IPS-18a (cell line): ENCODE measurements around the gene CBARP.

ENCODE experiments used
- H3K27ac ChIP-seq: one replicate; pipeline ENCODE4 v1.5.1; 2013; ENCODE audit warnings: low read length
- H3K27me3 ChIP-seq: one replicate; pipeline ENCODE4 v1.6.1; 2013; ENCODE audit warnings: mild to moderate bottlenecking, low read length; ENCODE audit not compliant: control insufficient read depth, insufficient read depth
- H3K36me3 ChIP-seq: one replicate; pipeline ENCODE4 v1.6.1; 2013; ENCODE audit warnings: low read depth, low read length; ENCODE audit not compliant: control insufficient read depth
- H3K4me1 ChIP-seq: one replicate; pipeline ENCODE4 v1.6.1; 2013; ENCODE audit warnings: low read depth, low read length; ENCODE audit not compliant: control insufficient read depth
- H3K4me3 ChIP-seq: one replicate; pipeline ENCODE4 v1.5.1; 2013; ENCODE audit warnings: low read length
- H3K9ac ChIP-seq: one replicate; pipeline ENCODE4 v1.6.1; 2013; ENCODE audit warnings: mild to moderate bottlenecking, low read length, moderate library complexity
- H3K9me3 ChIP-seq: one replicate; pipeline ENCODE4 v1.6.1; 2013; ENCODE audit warnings: low read depth, low read length; ENCODE audit not compliant: control insufficient read depth

CBARP gene

DNA sequence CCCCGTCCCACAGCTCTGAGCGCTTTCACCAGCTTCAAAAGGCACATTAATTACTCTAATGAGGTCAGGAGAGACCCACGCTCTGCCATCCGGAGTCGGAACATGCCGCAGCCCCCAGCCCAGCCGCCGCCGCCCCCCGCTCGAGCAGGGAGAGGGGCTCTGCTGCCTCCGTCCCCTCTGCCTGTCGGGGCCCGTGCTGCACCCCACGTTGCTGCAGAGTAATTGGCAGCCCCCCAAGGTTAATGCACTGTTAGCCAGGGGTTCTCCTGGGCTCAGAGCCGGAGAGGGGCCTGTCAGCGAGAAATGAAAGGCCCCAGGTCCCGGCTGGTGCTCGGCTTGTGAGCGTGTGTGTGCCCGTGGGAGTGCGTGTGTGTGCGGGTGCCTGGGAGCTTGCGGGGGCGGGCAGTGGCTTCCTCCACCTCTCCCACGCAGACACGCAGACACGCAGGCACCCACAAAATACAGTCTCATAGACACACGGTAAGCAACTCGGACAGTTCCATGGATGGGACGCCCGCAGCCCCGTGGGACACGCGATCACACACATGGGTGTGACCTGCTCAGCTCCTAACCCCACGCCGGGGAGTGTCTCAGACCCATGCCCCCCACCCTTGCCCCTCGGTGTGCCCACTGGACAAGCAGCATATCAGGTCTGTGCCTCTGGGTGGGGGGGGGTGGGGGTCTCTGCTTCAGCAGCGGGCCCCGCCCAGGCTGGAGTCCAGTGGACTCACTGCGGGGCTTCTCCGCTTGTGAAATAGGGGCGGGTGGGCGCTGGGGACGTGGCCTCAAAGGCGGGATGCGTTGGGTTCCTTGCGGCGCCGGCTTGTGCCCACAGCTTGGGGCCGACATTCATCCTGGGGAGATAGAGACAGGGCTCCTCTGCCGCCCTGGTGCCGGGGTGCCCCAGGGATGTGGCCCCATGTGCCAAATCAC, 43.1 kb upstream of the CBARP start:
- Histone ChIP-seq H3K27ac (no peak overlapping the region), H3K4me3 (no peak overlapping the region), H3K36me3 (peaks cover 6% of the 10 kb centered on the region), H3K27me3 (peaks cover 23% of the 10 kb centered on the region), H3K9me3 (no peaks in the 10 kb centered on the region), H3K4me1 (peaks cover 4% of the 10 kb centered on the region), H3K9ac (no peak overlapping the region)

DNA sequence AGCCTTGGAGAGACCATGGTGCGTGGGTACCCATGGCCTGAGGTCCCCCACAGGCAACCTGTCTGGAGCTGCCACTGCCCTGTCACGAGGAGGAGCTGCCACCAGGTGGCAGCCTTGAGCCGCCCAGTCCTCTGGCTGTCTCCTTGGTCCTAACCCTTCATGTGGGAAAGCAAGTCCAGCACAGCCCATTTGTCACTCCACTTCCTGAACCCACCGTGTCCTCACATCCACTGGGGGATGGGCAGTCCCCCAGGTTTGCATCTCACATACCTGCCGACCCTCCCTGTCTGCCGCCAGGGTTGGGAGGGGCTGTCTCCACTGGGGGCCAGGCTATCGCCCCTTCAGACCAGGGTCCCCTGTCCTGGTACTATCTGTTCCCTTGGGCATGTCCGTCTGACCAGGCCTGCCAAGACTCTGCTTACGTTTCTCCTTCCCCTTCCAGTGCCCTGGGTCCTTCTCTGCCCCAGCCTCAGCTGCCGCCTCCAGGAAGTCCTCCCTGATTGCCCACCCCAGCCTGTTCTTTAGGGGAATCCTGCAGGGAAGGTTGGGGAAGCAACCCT, 42.1 kb upstream of the CBARP start:
- no peak overlapping the region for H3K27ac ChIP-seq
- no peaks in the 10 kb centered on the region for H3K9me3 ChIP-seq
- no peaks in the 10 kb centered on the region for H3K4me1 ChIP-seq
- H3K27me3 ChIP-seq, result peaks cover 17% of the 10 kb centered on the region
- H3K36me3 ChIP-seq, result peaks cover 6% of the 10 kb centered on the region
- no peak overlapping the region for H3K9ac ChIP-seq
- no peak overlapping the region for H3K4me3 ChIP-seq

DNA sequence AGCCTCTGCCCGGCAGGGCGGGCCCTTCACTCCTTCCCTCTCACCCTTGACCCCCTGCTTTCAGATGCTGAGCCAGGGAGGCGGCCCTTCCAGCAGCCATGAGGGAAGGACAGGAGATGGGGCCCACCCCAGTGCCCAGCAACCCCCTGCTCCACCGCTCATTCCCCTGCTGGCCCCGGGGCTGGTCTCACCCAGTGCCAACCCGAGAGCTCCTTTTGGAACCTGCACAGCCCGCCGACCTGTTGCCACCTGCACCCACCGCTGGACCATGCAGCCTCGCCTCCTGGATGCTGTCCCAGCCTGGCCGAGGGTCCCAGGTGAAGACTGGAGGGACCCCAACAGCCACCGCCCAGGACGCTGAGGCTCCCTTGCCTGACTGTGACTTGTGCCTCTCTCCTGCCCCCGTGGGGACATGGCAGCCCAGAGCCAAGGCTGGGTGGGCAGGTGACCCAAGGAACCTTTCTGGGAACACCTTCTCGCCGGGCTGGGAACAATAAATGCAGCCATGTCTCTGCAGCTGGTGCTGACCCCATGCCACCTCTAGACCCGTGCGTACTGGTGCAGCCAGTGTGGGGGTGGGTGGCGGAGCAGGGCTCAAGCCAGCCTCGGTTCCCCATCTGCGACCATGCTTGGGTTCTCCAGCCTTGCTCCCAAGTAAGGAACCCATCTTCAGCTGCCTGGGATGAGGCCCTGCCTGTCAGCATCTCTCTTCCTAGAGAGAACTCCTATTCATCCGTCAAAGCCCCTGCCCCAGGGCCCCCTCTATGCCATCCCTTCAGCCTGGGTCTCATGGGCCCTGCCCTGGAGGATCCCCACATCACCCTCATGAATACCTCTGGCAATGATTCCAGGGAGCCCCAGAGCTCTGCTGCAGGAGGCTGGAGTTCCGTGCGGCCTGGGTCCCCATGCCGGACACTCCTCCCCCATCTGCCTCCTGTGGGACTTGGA, 41.2 kb upstream of the CBARP start:
- no peak overlapping the region for H3K27ac ChIP-seq
- H3K9ac ChIP-seq, result no peak overlapping the region
- peaks cover 15% of the 10 kb centered on the region for H3K36me3 ChIP-seq

DNA sequence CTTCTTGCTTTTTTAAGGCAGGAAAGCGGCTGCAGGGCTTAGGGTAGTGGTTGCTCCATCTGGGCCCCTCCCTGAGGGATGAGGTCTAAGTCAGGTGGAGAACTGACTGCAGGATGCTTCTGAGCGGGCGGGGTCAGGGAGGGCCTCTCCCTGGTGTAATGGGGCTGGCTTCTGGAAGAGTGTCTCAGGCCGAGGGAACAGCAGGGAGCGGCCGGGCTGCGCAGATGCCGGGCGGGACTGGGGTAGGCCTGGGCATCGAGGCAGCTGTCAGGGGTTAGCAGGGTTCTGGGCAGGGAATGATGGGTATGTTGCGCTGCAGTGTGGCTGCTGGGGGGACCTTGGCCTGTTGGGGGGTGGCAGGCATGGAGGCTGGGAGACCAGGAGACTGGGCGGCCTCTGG, 40.3 kb upstream of the CBARP start:
- H3K27ac ChIP-seq, result no peak overlapping the region
- no peaks in the 10 kb centered on the region for H3K9me3 ChIP-seq
- peaks cover 24% of the 10 kb centered on the region for H3K36me3 ChIP-seq
- H3K27me3 ChIP-seq, result peaks cover under 1% of the 10 kb centered on the region
- no peak overlapping the region for H3K9ac ChIP-seq
- peaks cover 5% of the 10 kb centered on the region for H3K4me1 ChIP-seq
- H3K4me3 ChIP-seq, result no peak overlapping the region

More for the DNA sequence above, 41.2 kb upstream of the CBARP start:
- H3K4me3 ChIP-seq, result no peak overlapping the region
- H3K9me3 ChIP-seq, result no peaks in the 10 kb centered on the region
- H3K27me3 ChIP-seq, result peaks cover 8% of the 10 kb centered on the region
- peaks cover 1% of the 10 kb centered on the region for H3K4me1 ChIP-seq

DNA sequence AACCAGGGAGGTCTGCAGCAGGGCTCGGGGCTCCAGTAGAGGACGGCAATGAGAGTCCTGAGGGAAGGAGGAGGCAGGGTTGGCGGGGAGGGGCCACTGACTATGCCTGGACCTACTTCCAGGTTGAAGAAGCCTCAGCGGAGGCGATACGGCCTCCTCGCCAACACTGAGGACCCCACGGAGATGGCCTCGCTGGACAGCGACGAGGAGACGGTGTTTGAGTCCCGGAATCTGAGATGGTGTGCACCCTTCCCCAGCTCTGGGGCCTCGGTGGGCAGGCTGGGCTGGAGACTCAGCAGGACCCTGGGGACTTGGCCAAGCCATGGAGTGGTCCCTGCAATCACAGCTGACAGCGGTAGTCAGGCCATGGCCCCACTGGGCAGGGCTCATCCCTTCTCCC, 39.3 kb upstream of the CBARP start:
- Histone ChIP-seq H3K4me1 (peaks cover 5% of the 10 kb centered on the region), H3K36me3 (peaks cover 34% of the 10 kb centered on the region), H3K4me3 (no peak overlapping the region), H3K9me3 (no peaks in the 10 kb centered on the region), H3K9ac (no peak overlapping the region), H3K27me3 (no peaks in the 10 kb centered on the region), H3K27ac (no peak overlapping the region)

GRCh38 chr19:1276628-1277022, 38.8 kb upstream of the CBARP start:
- Histone ChIP-seq H3K27me3 (no peaks in the 10 kb centered on the region), H3K9ac (peak overlapping the region; percentile 83), H3K36me3 (peaks cover 38% of the 10 kb centered on the region), H3K4me1 (peaks cover 5% of the 10 kb centered on the region), H3K27ac (no peak overlapping the region), H3K9me3 (no peaks in the 10 kb centered on the region), H3K4me3 (peak overlapping the region; percentile 76)

GRCh38 chr19:1275976-1276627, 38.3 kb upstream of the CBARP start:
- H3K36me3 ChIP-seq, result peaks cover 43% of the 10 kb centered on the region

DNA sequence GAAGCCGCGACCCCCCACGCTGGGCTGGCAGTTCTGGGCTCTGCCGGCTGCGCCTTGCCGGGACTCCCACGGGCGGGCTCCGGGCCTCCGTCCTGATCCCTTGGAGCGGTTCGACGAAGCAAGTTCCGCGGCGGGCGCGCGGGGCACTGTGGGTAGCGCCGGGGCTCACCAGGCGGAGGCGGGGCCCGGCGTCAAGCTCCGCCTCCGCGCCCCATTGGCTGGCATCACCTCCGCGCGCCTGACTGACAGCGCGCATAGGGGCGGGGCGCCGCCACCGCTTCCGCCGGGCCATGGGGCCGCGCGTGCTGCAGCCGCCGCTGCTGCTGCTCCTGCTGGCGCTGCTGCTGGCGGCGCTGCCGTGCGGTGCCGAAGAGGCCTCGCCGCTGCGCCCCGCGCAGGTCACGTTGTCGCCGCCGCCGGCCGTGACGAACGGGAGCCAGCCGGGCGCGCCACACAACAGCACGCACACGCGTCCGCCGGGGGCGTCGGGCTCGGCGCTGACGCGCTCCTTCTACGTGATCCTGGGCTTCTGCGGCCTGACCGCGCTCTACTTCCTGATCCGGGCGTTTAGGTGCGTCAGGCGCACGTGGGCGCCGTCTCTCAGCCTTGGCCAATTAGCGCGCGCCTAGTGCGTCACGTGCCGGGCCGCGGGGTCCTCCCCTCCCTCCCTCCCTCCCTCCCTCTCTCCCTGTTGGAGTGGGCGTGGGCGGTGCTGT, 37.6 kb upstream of the CBARP start, which contains the start of gene FAM174C:
FAM174C (plus strand) TSS at position 271 of the 716 bp plus-strand sequence; CDS start at position 291, 20 bp downstream.
- Histone ChIP-seq H3K27me3 (no peaks in the 10 kb centered on the region), H3K27ac (peak within 1 kb of the TSS; percentile 70), H3K36me3 (peaks cover 50% of the 10 kb centered on the region), H3K9me3 (no peaks in the 10 kb centered on the region), H3K4me3 (peak within 1 kb of the TSS; percentile 76), H3K9ac (peak within 1 kb of the TSS; percentile 83), H3K4me1 (peaks cover 6% of the 10 kb centered on the region)

More at GRCh38 chr19:1275976-1276627, 38.3 kb upstream of the CBARP start:
- Histone ChIP-seq H3K4me1 (peaks cover 5% of the 10 kb centered on the region), H3K27me3 (no peaks in the 10 kb centered on the region), H3K9me3 (no peaks in the 10 kb centered on the region), H3K27ac (peak overlapping the region; percentile 70), H3K9ac (peak overlapping the region; percentile 83), H3K4me3 (peak overlapping the region; percentile 76)

DNA sequence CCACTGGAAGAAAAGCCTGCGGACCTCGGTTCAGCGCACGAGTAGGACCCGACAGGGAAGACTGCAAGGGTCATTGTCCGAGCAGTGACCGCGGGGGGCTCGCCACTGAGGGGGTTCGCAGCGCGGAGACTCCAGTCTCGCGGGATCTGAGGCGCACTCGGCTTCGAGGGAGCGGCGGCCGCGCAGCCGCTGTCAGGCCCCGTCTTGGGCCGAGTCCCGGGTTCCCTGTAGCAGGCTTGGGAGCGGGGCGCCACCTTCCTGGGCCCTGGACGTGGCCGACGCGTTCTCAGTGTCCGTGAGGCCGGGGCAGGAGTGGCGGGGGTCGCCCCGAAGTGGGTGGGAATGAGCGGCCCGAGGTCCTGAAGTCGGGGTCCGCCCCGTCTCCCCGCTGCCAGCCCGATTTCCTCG, 37.1 kb upstream of the CBARP start:
- Histone ChIP-seq H3K27ac (peak overlapping the region; percentile 47), H3K9ac (peak overlapping the region; percentile 83)

DNA sequence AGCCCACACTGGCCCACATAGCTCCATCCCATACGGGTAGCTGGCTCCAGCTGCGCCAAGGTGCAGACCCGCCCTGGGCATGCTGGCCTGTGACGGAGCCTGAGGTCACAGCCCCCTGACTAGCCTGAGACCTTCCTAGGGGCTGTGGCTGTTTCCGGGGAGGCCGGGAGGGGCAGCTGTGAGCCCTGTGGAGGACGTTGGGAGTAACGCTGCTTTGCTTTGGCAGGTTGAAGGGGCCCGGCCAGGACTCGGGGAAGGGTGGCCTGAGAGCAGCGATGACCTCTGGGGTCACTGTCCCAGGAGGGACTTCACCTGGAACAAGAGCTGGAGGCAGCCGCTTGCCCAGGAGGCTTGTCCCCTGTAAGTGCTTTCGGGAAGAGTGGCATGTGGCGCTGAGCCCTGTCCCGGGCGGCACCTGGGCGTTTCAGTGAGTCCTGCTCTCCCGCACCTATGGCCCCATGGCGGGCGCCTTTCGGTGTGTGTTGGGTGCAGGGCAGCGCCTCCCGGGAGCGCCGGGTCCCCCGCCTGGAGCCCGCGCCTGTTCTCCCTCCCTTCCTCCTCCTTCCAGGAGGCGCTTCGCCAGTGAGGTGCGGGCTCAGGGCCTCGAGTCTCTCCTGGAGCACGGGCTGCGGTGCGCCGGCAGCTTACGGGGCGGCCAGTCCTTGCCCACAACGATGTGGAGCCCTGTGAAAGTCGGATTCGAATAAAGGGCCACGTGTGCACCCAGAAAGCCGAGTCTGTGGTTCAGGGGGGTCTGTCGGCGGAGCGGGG, 36.5 kb upstream of the CBARP start:
- no peaks in the 10 kb centered on the region for H3K27me3 ChIP-seq
- H3K9ac ChIP-seq, result peak overlapping the region; percentile 83
- H3K4me3 ChIP-seq, result peak overlapping the region; percentile 76
- peaks cover 52% of the 10 kb centered on the region for H3K36me3 ChIP-seq
- peaks cover 11% of the 10 kb centered on the region for H3K4me1 ChIP-seq
- peak overlapping the region; percentile 47 for H3K27ac ChIP-seq
- H3K9me3 ChIP-seq, result no peaks in the 10 kb centered on the region

More for the DNA sequence above, 37.1 kb upstream of the CBARP start:
- Histone ChIP-seq H3K4me3 (peak overlapping the region; percentile 76), H3K9me3 (no peaks in the 10 kb centered on the region), H3K4me1 (peaks cover 11% of the 10 kb centered on the region), H3K27me3 (no peaks in the 10 kb centered on the region), H3K36me3 (peaks cover 52% of the 10 kb centered on the region)
